SK-N-SH treated with all-trans-retinoic acid at 6 μM for 48 hours (cell line): Measurements from ENCODE around the gene RAB11FIP3.
"Not testable (repeated sequence)": the region's sequence is repeated elsewhere in the genome, so short reads cannot be mapped to it uniquely, and the experiment has no call there.

Experiments used
- ATAC-seq: fragments of 200-7000 bp; cut with Tn5 transposase; 3 replicates; pipeline ENCODE4 v1.9.1; 2020; ENCODE audit warnings: mild to moderate bottlenecking, moderate library complexity
- ARNTL ChIP-seq: fragments of 450-650 bp; formaldehyde crosslinking; IDR thresholded peaks from 2 replicates; pipeline ENCODE4 v1.5.0; 2020; ENCODE audit warnings: low read depth, mild to moderate bottlenecking, moderate library complexity, borderline replicate concordance
- BACH2 ChIP-seq: fragments of 250-450 bp; sonication (Bioruptor Pico); IDR thresholded peaks from 2 replicates; pipeline ENCODE4 v1.9.0; 2021; ENCODE audit warnings: mild to moderate bottlenecking, borderline replicate concordance
- CREB5 ChIP-seq: fragments of 250-450 bp; sonication (Bioruptor Pico); IDR thresholded peaks from 2 replicates; pipeline ENCODE4 v1.5.1; 2020; ENCODE audit warnings: low read depth, mild to moderate bottlenecking, moderate library complexity
- CSDC2 ChIP-seq: fragments of 250-450 bp; sonication (Bioruptor Pico); IDR thresholded peaks from 2 replicates; pipeline ENCODE4 v1.5.0; 2020; ENCODE audit warnings: mild to moderate bottlenecking, moderate library complexity
- CSRNP3 ChIP-seq: fragments of 250-450 bp; sonication (Bioruptor Pico); IDR thresholded peaks from 2 replicates; pipeline ENCODE4 v1.5.1; 2021; ENCODE audit warnings: mild to moderate bottlenecking, moderate library complexity
- ESRRG ChIP-seq: fragments of 250-450 bp; sonication (Bioruptor Pico); IDR thresholded peaks from 2 replicates; pipeline ENCODE4 v1.6.1; 2021; ENCODE audit warnings: mild to moderate bottlenecking
- GLIS3 ChIP-seq: fragments of 250-450 bp; sonication (Bioruptor Pico); IDR thresholded peaks from 2 replicates; pipeline ENCODE4 v1.5.0; 2020; ENCODE audit warnings: mild to moderate bottlenecking, moderate library complexity
- ISL1 ChIP-seq: fragments of 250-450 bp; sonication (Bioruptor Pico); IDR thresholded peaks from 2 replicates; pipeline ENCODE4 v2.1.2; 2022; ENCODE audit warnings: mild to moderate bottlenecking, moderate library complexity
- PATZ1 ChIP-seq: fragments of 250-450 bp; sonication (Bioruptor Pico); IDR thresholded peaks from 2 replicates; pipeline ENCODE4 v1.8.0; 2020; ENCODE audit warnings: mild to moderate bottlenecking, moderate library complexity, borderline replicate concordance
- PPARA ChIP-seq: fragments of 250-450 bp; sonication (Bioruptor Pico); IDR thresholded peaks from 2 replicates; pipeline ENCODE4 v1.5.0; 2020; ENCODE audit warnings: mild to moderate bottlenecking, borderline replicate concordance
- RARB ChIP-seq: fragments of 250-450 bp; sonication (Bioruptor Pico); IDR thresholded peaks from 2 replicates; pipeline ENCODE4 v1.8.0; 2021; ENCODE audit warnings: mild to moderate bottlenecking, moderate library complexity
- SNAI2 ChIP-seq: fragments of 250-450 bp; sonication (Bioruptor Pico); IDR thresholded peaks from 2 replicates; pipeline ENCODE4 v1.5.0; 2020; ENCODE audit warnings: mild to moderate bottlenecking, moderate library complexity
- TCF4 ChIP-seq: fragments of 250-450 bp; sonication (Bioruptor Pico); IDR thresholded peaks from 2 replicates; pipeline ENCODE4 v1.8.0; 2021; ENCODE audit warnings: mild to moderate bottlenecking, moderate library complexity, borderline replicate concordance
- TOX ChIP-seq: fragments of 250-450 bp; sonication (Bioruptor Pico); IDR thresholded peaks from 2 replicates; pipeline ENCODE4 v1.8.0; 2021; ENCODE audit warnings: mild to moderate bottlenecking, moderate library complexity, borderline replicate concordance
- TSHZ2 ChIP-seq: fragments of 250-450 bp; sonication (Bioruptor Pico); IDR thresholded peaks from 2 replicates; pipeline ENCODE4 v1.5.0; 2020; ENCODE audit warnings: mild to moderate bottlenecking, moderate library complexity
- ZC3H10 ChIP-seq: fragments of 250-450 bp; sonication (Bioruptor Pico); IDR thresholded peaks from 2 replicates; pipeline ENCODE4 v1.5.1; 2021; ENCODE audit warnings: mild to moderate bottlenecking, moderate library complexity
- ZFP3 ChIP-seq: fragments of 250-450 bp; sonication (Bioruptor Pico); IDR thresholded peaks from 2 replicates; pipeline ENCODE4 v1.5.0; 2020; ENCODE audit warnings: mild to moderate bottlenecking, moderate library complexity
- ZFP30 ChIP-seq: fragments of 450-650 bp; formaldehyde crosslinking; IDR thresholded peaks from 2 replicates; pipeline ENCODE4 v1.5.0; 2022; ENCODE audit warnings: mild to moderate bottlenecking, moderate library complexity
- ZNF565 ChIP-seq: fragments of 450-650 bp; formaldehyde crosslinking; conservative IDR thresholded peaks from 2 replicates; pipeline ENCODE4 v1.5.0; 2020; ENCODE audit warnings: low read depth, mild to moderate bottlenecking, moderate library complexity
- ZNF70 ChIP-seq: fragments of 450-650 bp; formaldehyde crosslinking; IDR thresholded peaks from 2 replicates; pipeline ENCODE4 v1.5.0; 2020; ENCODE audit warnings: mild to moderate bottlenecking, moderate library complexity
- ZNF8 ChIP-seq: fragments of 450-650 bp; formaldehyde crosslinking; IDR thresholded peaks from 2 replicates; pipeline ENCODE4 v1.5.0; 2020; ENCODE audit warnings: mild to moderate bottlenecking, moderate library complexity

Gene RAB11FIP3

GRCh38 chr16:476039-476438 lies 50.6 kb downstream of the RAB11FIP3 start:
- no peak for ATAC-seq
- no peak for TF ChIP-seq PPARA (CRISPR knock-in tag)
- TF ChIP-seq ZFP30 (CRISPR knock-in tag) = no peak
- no peak for TF ChIP-seq SNAI2 (CRISPR knock-in tag)
- TF ChIP-seq ISL1 (CRISPR knock-in tag) = no peak
- TF ChIP-seq TCF4 (CRISPR knock-in tag) = no peak
- TF ChIP-seq ZNF8 (CRISPR knock-in tag) = no peak
- no peak for TF ChIP-seq ZFP3 (CRISPR knock-in tag)
- no peak for TF ChIP-seq ARNTL
- TF ChIP-seq CREB5 (CRISPR knock-in tag) = no peak
- TF ChIP-seq RARB = no peak

- no peak for TF ChIP-seq CSRNP3 (CRISPR knock-in tag)
- no peak for ATAC-seq
These were observed 52.1 kb downstream of the RAB11FIP3 start for GRCh38 chr16:477301-478157.

GRCh38 chr16:478287-478686 lies 52.8 kb downstream of the RAB11FIP3 start:
- not testable (repeated sequence) for ATAC-seq

GRCh38 chr16:482468-483185 lies 57.2 kb downstream of the RAB11FIP3 start:
- TF ChIP-seq SNAI2 (CRISPR knock-in tag) (no peak), ZNF8 (CRISPR knock-in tag) (no peak), PATZ1 (no peak), ZFP30 (CRISPR knock-in tag) (no peak), ZC3H10 (no peak), ZNF565 (CRISPR knock-in tag) (no peak), TSHZ2 (no peak), ZNF70 (CRISPR knock-in tag) (no peak), ARNTL (no peak), ESRRG (no peak), ISL1 (CRISPR knock-in tag) (no peak), PPARA (CRISPR knock-in tag) (no peak), RARB (no peak), TOX (CRISPR knock-in tag) (no peak), GLIS3 (no peak), TCF4 (CRISPR knock-in tag) (no peak), CSDC2 (CRISPR knock-in tag) (no peak), BACH2 (CRISPR knock-in tag) (no peak), CSRNP3 (CRISPR knock-in tag) (no peak), CREB5 (CRISPR knock-in tag) (no peak)
- TF ChIP-seq, all 23 proteins: peak for 0
- no peak for ATAC-seq
